Heart left ventricle (tissue), 16 donors: ENCODE measurements around the gene MARCHF10. TPM values are rescaled to one million over a fixed set of nuclear protein-coding genes. Genes with fewer than 3 reads are reported as not detected.

Experiments used
- ATAC-seq, 4 donors: fragments of 200-7000 bp; cut with Tn5 transposase; one replicate each; pipeline ENCODE4 v1.9.1; 2020 to 2022; ENCODE audit warnings: moderate library complexity in 4 of 4, mild to moderate bottlenecking in 3 of 4, moderate number of reproducible peaks in 1 of 4
- DNase-seq, 5 donors: peaks; one replicate each; pipeline ENCODE4 v3.0.0-alpha.2; 2020
- H3K27ac ChIP-seq, 12 donors: fragments of 200-600 bp; sonication (generic) in 4 of 12; one replicate each; pipeline versions ENCODE4 v1.5.0 to v1.8.0; 2016 to 2022; ENCODE audit warnings: mild to moderate bottlenecking in 2 of 12
- H3K27me3 ChIP-seq, 9 donors: fragments of 200-600 bp; sonication (generic) in 2 of 9; one replicate each; pipeline versions ENCODE4 v1.5.1 to v1.8.0; 2016 to 2022; ENCODE audit warnings: mild to moderate bottlenecking in 3 of 9
- H3K36me3 ChIP-seq, 9 donors: fragments of 200-600 bp; sonication (generic) in 2 of 9; one replicate each; pipeline versions ENCODE4 v1.5.0 to v1.8.0; 2018 to 2022; ENCODE audit warnings: mild to moderate bottlenecking in 2 of 9
- H3K4me1 ChIP-seq, 12 donors: fragments of 200-600 bp; sonication (generic) in 4 of 12; one replicate each; pipeline versions ENCODE4 v1.5.0 to v1.8.0; 2016 to 2022; ENCODE audit warnings: mild to moderate bottlenecking in 3 of 12
- H3K4me3 ChIP-seq, 12 donors: fragments of 200-600 bp; sonication (generic) in 4 of 12; one replicate each; pipeline versions ENCODE4 v1.5.0 to v1.8.0; 2017 to 2022; ENCODE audit warnings: mild to moderate bottlenecking in 9 of 12, moderate library complexity in 4 of 12
- H3K9me3 ChIP-seq, 12 donors: fragments of 200-600 bp; sonication (generic) in 4 of 12; one replicate each; pipeline versions ENCODE4 v1.5.0 to v1.8.0; 2016 to 2022; ENCODE audit warnings: mild to moderate bottlenecking in 1 of 12
- POLR2A ChIP-seq, 2 donors: fragments of 450-650 bp; IDR thresholded peaks; one replicate each; pipeline ENCODE4 v1.6.1; 2017; ENCODE audit warnings: antibody characterized with exemption in 2 of 2, mild to moderate bottlenecking in 2 of 2, moderate library complexity in 2 of 2
- WGBS, 4 donors: extraction: QIAGEN DNeasy Blood & Tissue Kit in 2 of 4; methylation state at CpG; one replicate each; pipeline versions ENCODE4 v1.1.5 to v1.1.7; 2013 to 2018; 5-methylcytosine and 5-hydroxymethylcytosine counted together
- intact Hi-C, 10 donors: fragments of 100-400 bp; cut with DNase I; formaldehyde crosslinking; loops; one replicate each; pipeline versions ENCODE4 v1.11.1 to v1.14.2; 2022
- polyA plus RNA-seq, 2 donors: library from polyadenylated mRNA; stranded (reverse); fragments of 200-250 nt; gene quantifications; one replicate each; pipeline ENCODE4 v1.2.3, GENCODE V29; 2013
- total RNA-seq, 9 donors: library from RNA; depleted of rRNA in 2 of 9; stranded (reverse); fragments of >200 nt in 2 of 9; fragmentation: NEBNext Ultra II Directional in 3 of 9; extraction: Animal tissue kit (Norgen Biotek cat#: 25700) in 3 of 9; gene quantifications; one replicate each; pipeline versions ENCODE4 v1.1.0 to v1.2.4, GENCODE V29; 2016 to 2023
- TF ChIP-seq, protein P1 (sequence below), 12 donors: fragments of 200-600 bp; sonication (generic) in 4 of 12; IDR thresholded peaks; one replicate each; pipeline versions ENCODE4 v1.5.0 to v1.8.0; 2018 to 2022; ENCODE audit warnings: antibody characterized with exemption in 12 of 12, mild to moderate bottlenecking in 5 of 12
- donor health status: ischemic (EF 13 %, LVEDD 7.1; RV severe dilation, severe dysfunction).
- donor health status: healthy with polysubstance abuse.
- donor health status: DM: no; HTN: yes; CAD: no.
- donor health status: DM: no; HTN: no; CAD: no.
- donor health status: ischemic (EF 25% LVEDD 6.9; RV normal size, moderate dysfunction).
- donor health status: ischemic (EF 25% LVEDD 5.7; RV mildly dilated, moderate dysfunction).
- donor health status: healthy.
- donor health status: DM: yes; HTN: yes; CAD: no.
- donor health status: ischemic (EF 35%, LVEDD 5.7; RV mildly dilated, moderate dysfunction).
- donor health status: nonischemic (EF 11% LVEDD 7.7; RV severe dilation, severe dysfunction).
- donor health status: DM: yes; HTN: yes; CAD: no.
- donor health status: PGD.
- donor health status: ischemic (EF 29% LVEDD 5.4; RV normal size, mild dysfunction).
- donor health status: nonischemic (EF 23%, LVEDD 6.1; RV moderate dilation, normal function).

Gene MARCHF10
- total and polyA plus RNA-seq, 11 donors = not detected

DNA sequence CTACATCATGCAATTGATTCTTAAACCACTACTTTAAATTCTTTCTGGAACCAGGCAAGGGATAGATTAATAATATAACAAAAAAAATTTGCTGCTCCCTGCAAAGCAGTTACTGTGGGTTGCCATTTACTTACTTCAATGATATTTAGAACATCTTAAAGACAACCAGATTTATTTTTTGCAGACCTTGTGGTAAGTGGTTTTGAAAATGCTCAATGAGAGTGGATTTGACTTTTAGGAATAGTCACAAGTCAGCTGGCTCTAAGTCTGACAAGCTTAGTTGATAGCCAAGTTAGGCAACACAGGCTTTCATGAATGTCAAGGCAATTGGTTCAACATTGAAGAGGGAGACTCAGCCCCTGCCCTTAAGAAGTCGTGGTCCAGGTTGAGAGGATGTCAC, 11.8 kb downstream of the MARCHF10 start:
- no peak for DNase-seq
- ATAC-seq = no peak
- no peaks in the 10 kb centered on the region for H3K4me1 ChIP-seq
- TF ChIP-seq, protein P1, sequence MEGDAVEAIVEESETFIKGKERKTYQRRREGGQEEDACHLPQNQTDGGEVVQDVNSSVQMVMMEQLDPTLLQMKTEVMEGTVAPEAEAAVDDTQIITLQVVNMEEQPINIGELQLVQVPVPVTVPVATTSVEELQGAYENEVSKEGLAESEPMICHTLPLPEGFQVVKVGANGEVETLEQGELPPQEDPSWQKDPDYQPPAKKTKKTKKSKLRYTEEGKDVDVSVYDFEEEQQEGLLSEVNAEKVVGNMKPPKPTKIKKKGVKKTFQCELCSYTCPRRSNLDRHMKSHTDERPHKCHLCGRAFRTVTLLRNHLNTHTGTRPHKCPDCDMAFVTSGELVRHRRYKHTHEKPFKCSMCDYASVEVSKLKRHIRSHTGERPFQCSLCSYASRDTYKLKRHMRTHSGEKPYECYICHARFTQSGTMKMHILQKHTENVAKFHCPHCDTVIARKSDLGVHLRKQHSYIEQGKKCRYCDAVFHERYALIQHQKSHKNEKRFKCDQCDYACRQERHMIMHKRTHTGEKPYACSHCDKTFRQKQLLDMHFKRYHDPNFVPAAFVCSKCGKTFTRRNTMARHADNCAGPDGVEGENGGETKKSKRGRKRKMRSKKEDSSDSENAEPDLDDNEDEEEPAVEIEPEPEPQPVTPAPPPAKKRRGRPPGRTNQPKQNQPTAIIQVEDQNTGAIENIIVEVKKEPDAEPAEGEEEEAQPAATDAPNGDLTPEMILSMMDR (IDR thresholded peaks at IDR 0.05) = no peak
- no peak for TF ChIP-seq POLR2A (IDR thresholded peaks at IDR 0.05)
- H3K9me3 ChIP-seq = no peaks in the 10 kb centered on the region
- no peaks in the 10 kb centered on the region for H3K36me3 ChIP-seq
- no peak overlapping the region for H3K4me3 ChIP-seq
- intact Hi-C loops = no loop called here
- H3K27me3 ChIP-seq = no peaks in the 10 kb centered on the region
- WGBS, 4 donors = 78 to 94% (median 86%) methylated on average over 1 of the region's 1 CpG
- no peak overlapping the region for H3K27ac ChIP-seq

DNA sequence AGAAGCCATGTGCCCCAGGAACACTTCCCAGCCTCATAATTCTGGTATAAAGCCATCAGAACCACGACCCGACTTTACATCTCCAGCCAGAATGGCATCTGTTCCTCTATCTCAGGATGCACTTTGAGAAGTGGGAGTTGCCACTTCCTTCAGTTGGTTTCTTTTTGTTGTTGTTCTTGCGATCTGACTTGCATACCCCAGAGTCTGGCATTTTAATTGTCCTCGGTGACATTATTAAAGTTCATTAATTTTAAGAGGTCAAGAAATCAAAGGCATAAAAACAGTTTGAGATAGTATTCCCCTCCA, 13.5 kb downstream of the MARCHF10 start:
- H3K36me3 ChIP-seq = no peaks in the 10 kb centered on the region
- no peak for ATAC-seq
- 56 to 67% (median 60%) methylated on average over 4 of the region's 4 CpGs for WGBS, 4 donors
- no peaks in the 10 kb centered on the region for H3K27me3 ChIP-seq
- H3K9me3 ChIP-seq = no peaks in the 10 kb centered on the region
- H3K4me1 ChIP-seq = no peaks in the 10 kb centered on the region
- TF ChIP-seq POLR2A (IDR thresholded peaks at IDR 0.05) = no peak
- TF ChIP-seq, protein P1 (IDR thresholded peaks at IDR 0.05) = no peak
- no peak overlapping the region for H3K27ac ChIP-seq
- no peak for DNase-seq
- H3K4me3 ChIP-seq = no peak overlapping the region
- intact Hi-C loops = no loop called here

DNA sequence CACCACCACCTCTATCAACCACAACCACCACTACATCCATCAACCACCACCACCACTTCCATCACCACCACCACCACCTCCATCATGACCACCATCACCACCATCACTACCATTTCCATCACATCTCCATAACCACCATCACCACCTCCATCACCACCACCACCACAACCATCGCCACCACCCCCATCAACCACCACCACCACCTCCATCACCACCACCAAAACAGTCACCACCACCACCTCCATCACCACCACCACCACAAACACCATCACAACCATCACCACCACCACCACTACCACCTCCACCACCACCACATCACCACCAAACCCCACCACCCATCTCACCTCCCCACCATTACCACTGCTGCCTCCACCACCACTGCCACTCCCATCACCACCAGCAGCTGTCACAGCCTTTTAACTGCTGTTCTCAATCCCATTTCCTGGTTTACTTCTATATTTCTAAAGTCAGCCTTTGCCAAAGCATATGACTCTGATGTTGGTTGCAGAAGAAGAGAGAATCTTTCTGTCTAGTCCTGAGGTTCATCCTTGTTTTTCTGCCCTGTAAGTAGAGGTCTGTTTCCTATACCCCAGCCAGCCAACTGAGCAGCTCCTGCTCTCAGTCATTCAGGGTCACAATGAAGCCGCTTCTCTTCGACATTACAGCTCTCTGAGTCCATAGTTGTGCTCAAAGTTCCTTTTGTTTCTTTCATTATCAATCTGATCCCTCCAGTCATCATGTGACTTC, 14.0 kb downstream of the MARCHF10 start:
- WGBS, 4 donors = 77 to 82% (median 80%) methylated on average over 3 of the region's 3 CpGs
- no peaks in the 10 kb centered on the region for H3K36me3 ChIP-seq
- no peak for ATAC-seq
- no peaks in the 10 kb centered on the region for H3K4me1 ChIP-seq
- intact Hi-C loops = no loop called here
- no peak overlapping the region for H3K27ac ChIP-seq
- H3K9me3 ChIP-seq = no peaks in the 10 kb centered on the region
- no peak overlapping the region for H3K4me3 ChIP-seq
- no peak for DNase-seq
- TF ChIP-seq, protein P1 (IDR thresholded peaks at IDR 0.05) = no peak
- no peak for TF ChIP-seq POLR2A (IDR thresholded peaks at IDR 0.05)
- H3K27me3 ChIP-seq = no peaks in the 10 kb centered on the region

DNA sequence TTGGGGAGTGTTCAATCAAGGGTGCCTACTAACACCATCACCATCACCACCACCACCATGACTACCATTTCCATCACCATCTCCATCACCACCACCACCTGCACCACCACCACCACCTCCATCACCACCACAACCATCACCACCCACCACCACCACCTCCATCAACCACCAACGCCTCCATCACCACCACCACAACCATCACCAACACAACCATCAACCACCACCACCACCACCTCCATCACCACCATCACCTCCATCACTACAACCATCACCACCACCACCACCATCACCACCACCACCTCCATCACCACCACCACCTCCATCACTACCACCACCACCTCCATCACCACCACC, 15.7 kb downstream of the MARCHF10 start:
- no peak for ATAC-seq
- no peak for DNase-seq
- Histone ChIP-seq H3K4me3 (no peak overlapping the region), H3K36me3 (no peaks in the 10 kb centered on the region), H3K9me3 (no peaks in the 10 kb centered on the region), H3K4me1 (no peaks in the 10 kb centered on the region), H3K27me3 (no peaks in the 10 kb centered on the region), H3K27ac (no peak overlapping the region)
- WGBS, 4 donors = 91 to 100% (median 97%) methylated on average over 1 of the region's 1 CpG
- TF ChIP-seq, protein P1 (IDR thresholded peaks at IDR 0.05) = no peak
- TF ChIP-seq POLR2A (IDR thresholded peaks at IDR 0.05) = no peak
- intact Hi-C loops = no loop called here
